Right ventricle myocardium superior (tissue), 1 donor: Measurements from ENCODE around the gene KCNAB2. TPM values are rescaled to one million over a fixed set of nuclear protein-coding genes. Genes with fewer than 3 reads are reported as not detected.
A peak's percentile ranks its signal among the peaks of the same experiment; 100 is the strongest.

ENCODE experiments used
- ATAC-seq: fragments of 200-7000 bp; cut with Tn5 transposase; one replicate; pipeline ENCODE4 v1.9.1; 2020; ENCODE audit warnings: mild to moderate bottlenecking; ENCODE audit not compliant: poor library complexity
- DNase-seq: peaks from one replicate; pipeline ENCODE4 v3.0.0-alpha.2; 2020
- intact Hi-C: fragments of 100-400 bp; cut with DNase I; formaldehyde crosslinking; loops from one replicate; pipeline ENCODE4 v1.11.2; 2022
- total RNA-seq: library from RNA; stranded (reverse); fragmentation: NEBNext Ultra II Directional; extraction: Animal tissue kit (Norgen Biotek cat#: 25700); gene quantifications from one replicate; pipeline ENCODE4 v1.2.1, GENCODE V29; 2021
- donor health status: DM: no; HTN: yes; CAD: no; lungs with severe emphysema.

Gene KCNAB2
- total RNA-seq, 1 donor from 2014 or later = 21.2 TPM

DNA sequence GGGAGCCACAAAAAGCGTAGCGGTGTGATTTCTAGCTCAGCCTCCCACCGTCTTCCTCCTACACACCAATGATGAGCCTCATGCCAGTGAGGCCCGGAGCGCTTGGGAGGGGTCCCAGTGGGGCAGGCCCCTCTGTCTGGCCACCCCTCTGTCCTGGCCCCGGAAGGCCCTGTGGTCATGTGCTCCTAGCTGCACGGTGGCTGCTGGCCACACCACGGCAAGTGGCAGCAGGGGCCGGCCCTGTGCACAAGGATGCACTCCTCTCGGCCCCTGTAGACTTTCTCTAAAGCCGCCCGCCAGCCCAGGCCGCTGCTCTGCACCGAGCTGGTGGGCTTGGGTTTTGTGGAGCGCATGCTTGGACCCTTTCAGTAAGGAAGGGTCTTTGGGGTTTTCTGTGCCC is 53.6 kb downstream of the KCNAB2 start:
- ATAC-seq = no peak
- intact Hi-C loops = no loop called here
- peak; percentile 30 for DNase-seq

DNA sequence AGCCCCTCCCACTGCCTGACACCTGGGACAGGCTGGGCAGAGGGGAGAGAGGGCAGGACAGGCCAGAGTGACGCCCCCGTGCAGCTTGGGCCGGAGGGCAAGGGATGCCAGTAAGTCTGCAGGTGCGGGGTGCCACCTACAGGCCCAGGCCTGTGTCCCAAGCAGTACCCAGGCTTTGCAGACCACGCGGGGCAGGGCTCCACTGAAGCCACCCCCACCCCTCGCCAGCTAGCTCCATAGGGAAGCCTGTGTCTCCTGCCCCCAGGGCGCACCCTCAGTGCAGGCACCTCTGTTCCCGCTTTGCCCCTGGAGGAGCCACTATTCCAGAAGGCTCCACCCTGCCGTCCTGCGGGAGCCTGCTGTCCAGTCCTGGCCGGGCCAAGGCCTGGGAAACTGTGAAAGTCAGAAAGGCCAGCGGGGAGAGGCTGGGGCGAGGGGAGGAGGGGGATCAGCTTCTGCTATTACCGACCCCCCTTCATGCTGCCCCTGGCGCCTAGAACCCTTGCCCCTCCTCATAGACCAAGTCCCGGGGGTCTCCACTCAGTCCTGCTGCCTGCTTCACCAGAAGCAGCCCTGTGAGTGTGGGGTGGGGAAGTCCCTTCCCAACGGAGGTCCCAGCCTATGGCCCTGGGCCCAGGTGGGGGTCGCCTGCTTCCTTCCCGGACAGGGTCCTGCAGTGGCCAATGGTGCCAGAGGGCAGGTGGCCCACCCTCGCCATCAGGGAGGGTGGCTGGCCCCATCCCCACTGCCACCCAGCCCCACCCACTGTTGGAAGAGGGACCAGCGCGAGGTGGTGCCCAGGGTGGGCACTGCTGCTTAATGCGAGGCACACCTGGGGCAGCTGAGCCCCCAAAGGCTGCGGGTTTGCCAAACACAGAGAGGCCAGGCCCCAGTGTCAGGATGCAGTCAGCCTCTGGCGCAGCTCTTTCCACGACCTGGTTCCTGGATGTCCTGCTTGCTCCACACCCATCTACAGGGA is 54.4 kb downstream of the KCNAB2 start:
- DNase-seq (peak; percentile 44), ATAC-seq (no peak)
- intact Hi-C loops = no loop called here

DNA sequence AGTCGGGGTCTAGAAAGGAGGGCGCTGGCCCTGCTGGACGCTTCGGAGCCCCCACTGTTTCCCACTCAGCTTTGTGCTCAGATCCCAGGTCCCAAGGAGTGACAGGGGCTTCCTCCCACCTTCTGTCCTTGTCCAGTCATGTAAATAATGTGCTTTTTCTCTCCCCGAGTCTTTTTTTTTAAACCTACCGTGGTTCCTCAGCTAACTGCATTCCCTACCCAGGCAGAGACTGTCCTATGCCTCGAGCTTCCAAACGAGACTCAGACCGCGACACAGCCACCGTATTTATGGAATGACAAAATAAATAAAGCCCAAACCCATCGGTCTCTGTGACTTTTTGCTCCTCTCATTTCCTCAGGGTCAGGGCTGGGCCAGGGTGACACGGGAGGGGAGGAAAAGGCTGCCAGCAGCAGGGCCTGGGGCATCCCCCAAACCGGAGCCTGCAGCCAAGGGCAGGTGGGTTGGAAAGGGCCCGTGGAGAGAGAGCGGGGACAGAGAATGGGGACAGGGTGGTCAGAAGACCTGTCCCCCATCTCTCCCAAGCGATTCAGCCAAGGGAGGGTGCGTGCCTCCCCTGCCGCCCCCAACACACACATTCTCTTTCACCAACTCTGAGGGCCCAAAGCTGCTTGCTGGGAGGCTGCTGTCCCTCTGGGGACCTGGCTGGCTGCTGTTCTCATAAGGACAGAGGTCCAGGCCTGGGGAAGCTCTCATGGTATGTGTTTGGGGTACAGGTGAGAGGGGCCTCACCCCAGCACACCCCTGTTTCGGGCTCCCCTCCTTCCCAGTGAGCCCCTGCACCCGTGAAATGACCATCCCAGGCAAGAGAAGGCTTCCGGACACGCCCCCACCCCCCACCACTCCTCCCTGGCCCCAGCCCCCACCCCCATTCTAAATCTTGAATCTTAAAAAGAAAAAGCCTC is 55.4 kb downstream of the KCNAB2 start:
- DNase-seq = peak; percentile 17
- intact Hi-C loops = no loop called here
- no peak for ATAC-seq

GRCh38 chr1:6101826-6102531 is 56.3 kb downstream of the KCNAB2 start:
- intact Hi-C loops = no loop called here
- DNase-seq (peak; percentile 18), ATAC-seq (no peak)

DNA sequence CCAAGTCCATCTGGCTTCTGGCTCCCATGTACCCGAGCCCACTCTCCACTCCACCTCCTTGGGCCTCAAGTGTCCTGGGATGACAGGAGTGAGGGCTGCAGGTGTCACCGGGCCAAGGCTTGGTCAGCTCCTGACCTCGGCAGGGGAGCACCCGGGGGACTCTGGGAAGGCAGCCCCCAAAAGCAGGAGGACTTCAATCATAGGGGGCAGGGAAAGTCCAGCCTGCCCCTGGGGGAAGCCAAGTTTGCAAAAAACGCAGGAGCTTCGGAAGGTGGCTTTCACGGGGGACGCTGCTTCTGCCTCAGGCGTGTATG is 56.8 kb downstream of the KCNAB2 start:
- ATAC-seq (no peak), DNase-seq (peak; percentile 23)
- intact Hi-C loops = no loop called here

- ATAC-seq (no peak), DNase-seq (peak; percentile 32)
- intact Hi-C loops = no loop called here
Measured at GRCh38 chr1:6103111-6103853, 57.6 kb downstream of the KCNAB2 start.

GRCh38 chr1:6103854-6104530 is 58.3 kb downstream of the KCNAB2 start:
- DNase-seq (peak; percentile 21), ATAC-seq (no peak)
- intact Hi-C loops = no loop called here

DNA sequence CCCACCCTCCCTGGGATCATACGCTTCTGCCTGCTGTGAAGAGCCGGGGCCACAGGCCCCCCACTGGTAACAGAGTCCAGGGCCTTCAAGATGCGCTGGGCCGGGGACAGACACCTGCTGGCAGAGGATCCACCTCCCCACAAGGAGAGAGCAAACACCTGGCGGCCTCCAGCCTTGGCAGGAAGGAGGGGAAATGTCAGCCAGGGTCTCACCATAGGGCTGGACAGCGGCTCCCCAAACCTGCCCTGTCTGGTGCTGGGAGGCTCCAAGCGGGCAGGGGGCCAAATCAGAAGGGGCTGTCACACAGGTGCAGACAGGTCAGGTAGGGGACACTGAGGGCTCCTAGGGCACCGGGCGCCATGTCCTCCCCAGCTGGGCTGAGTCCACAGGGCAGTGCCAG is 58.9 kb downstream of the KCNAB2 start:
- ATAC-seq = no peak
- intact Hi-C loops = no loop called here
- DNase-seq = peak; percentile 20

DNA sequence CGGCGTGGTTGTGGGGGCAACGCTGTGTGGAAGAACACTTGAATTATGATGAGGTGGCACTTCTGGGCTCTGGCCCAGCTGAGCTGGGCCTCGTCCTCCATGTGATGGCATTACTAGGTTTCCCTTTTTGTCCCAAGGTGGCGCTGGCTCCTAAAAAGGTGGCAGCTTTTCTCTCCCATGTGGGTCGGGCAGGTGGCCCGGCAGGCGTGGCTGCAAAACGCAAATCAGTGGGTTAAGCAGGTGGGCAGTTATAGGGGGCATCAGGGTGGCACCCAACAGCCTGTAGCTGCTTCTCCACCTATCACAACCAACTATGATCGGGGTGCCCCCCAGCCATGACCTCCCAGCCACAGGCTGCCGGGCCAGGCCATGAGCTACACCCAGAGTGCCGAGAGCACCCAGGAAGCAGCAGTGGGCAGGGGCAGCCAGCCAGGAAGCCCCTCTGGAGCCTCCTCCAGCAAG is 59.6 kb downstream of the KCNAB2 start:
- ATAC-seq = no peak
- intact Hi-C loops = no loop called here
- DNase-seq = peak; percentile 20

DNA sequence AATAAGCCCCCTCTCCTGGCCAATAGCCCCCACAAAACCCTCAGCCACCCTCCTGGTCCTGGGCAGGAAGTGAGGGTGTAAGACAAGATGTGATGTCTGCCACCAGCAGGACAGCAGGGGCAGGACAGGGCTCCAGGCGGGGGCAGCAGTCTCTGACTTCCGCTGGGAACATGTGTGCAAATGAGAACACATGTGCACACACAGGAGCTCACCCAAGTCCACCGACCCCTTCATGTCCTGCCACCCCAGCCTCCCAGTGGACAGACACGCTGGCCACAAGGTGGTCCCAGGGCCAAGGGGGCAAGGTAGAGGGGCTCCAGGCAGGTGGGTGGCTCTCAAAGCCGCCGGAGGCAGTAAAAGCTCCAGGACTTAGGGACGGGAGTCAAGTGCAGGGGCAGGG is 60.1 kb downstream of the KCNAB2 start:
- DNase-seq = peak; percentile 5
- intact Hi-C loops = no loop called here
- no peak for ATAC-seq

- DNase-seq (peak; percentile 22), ATAC-seq (no peak)
- intact Hi-C loops = no loop called here
Measured at GRCh38 chr1:6106321-6106731, 60.6 kb downstream of the KCNAB2 start.

DNA sequence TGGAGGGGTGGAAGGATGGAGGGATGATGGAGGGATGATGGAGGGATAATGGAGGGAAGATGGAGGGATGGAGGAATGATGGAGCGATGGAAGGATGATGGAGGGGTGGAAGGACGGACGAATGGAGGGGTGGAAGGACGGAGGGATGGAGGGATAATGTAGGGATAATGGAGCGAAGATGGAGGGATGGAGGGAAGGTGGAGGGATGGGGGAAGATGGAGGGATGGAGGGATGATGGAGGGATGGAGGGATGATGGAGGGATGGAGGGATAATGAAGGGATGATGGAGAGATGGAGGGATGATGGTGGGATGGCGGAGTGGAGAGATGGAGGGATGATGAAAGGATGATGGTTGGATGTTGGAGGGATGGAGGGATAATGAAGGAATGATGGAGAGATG is 61.3 kb downstream of the KCNAB2 start:
- no peak for ATAC-seq
- DNase-seq = no peak
- intact Hi-C loops = no loop called here

DNA sequence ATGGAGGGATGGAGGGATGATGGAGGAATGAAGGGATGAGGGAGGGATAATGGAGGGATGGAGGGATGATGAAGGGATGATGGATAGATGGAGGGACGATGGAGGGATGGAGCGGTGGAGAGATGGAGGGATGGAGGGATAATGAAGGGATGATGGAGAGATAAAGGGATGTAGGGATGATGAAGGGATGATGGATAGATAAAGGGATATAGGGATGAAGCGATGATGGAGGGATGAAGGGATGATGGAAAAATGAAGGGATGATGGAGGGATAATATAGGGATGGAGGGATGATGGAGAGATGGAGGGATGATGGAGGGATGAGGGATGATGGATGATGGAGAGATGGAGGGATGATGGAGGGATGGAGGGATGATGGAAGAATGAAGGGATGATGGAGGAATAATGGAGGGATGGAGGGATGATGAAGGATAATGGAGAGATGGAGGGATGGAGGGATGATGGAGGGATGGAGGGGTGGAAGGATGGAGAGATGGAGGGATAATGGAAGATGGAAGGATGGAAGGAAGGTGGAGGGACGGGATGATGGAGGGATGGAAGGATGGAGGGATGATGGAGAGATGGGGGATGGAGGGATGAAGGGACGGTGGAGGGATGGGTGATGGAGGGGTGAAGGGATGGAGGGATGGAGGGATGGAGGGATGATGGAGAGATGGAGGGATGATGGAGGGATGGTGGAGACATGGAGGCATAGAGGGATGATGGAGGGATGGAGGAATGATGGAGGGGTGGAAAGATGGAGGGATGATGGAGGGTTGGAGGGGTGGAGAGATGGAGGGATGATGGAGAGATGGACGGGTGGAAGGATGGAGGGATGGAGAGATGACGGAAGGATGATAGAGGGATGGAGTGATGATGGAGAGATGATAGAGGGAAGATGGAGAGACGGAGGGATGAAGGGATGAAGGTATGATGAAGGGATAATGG is 62.0 kb downstream of the KCNAB2 start:
- intact Hi-C loops = no loop called here
- no peak for ATAC-seq
- DNase-seq = no peak

- no peak for DNase-seq
- ATAC-seq = no peak
- intact Hi-C loops = no loop called here
Measured at GRCh38 chr1:6108476-6108875, 62.8 kb downstream of the KCNAB2 start.

GRCh38 chr1:6108937-6109614 is 63.4 kb downstream of the KCNAB2 start:
- DNase-seq (peak; percentile 44), ATAC-seq (peak; percentile 55)
- intact Hi-C loops = no loop called here

DNA sequence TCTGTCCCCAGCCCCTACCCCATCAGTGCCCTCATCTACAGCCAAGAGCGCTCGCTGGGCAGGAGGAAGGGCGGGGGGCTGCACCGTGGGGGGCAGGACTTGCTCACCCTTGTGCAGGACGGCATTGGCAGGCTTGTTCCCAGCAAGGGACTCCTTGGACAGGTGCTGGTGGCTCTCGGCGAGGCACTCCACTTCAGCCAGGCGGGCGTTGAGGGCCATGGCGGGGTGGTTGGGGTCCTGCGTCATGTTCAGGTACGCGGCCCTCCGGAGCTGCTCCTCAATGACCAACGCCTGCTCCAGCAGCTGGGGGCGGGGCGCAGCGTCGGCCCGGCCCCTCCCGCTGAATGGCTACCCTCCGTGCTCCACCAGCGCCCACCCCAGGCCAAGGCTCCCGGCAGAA is 64.0 kb downstream of the KCNAB2 start:
- intact Hi-C loops = no loop called here
- DNase-seq = peak; percentile 30
- ATAC-seq = no peak
